ENCODE results near the gene DIO3. TPM values are rescaled to one million over a fixed set of nuclear protein-coding genes. Genes with fewer than 3 reads are reported as not detected.

The DIO3 gene
- total RNA-seq, 2 donors from 2014 or later: 0.55 TPM; not detected in 1

DNA sequence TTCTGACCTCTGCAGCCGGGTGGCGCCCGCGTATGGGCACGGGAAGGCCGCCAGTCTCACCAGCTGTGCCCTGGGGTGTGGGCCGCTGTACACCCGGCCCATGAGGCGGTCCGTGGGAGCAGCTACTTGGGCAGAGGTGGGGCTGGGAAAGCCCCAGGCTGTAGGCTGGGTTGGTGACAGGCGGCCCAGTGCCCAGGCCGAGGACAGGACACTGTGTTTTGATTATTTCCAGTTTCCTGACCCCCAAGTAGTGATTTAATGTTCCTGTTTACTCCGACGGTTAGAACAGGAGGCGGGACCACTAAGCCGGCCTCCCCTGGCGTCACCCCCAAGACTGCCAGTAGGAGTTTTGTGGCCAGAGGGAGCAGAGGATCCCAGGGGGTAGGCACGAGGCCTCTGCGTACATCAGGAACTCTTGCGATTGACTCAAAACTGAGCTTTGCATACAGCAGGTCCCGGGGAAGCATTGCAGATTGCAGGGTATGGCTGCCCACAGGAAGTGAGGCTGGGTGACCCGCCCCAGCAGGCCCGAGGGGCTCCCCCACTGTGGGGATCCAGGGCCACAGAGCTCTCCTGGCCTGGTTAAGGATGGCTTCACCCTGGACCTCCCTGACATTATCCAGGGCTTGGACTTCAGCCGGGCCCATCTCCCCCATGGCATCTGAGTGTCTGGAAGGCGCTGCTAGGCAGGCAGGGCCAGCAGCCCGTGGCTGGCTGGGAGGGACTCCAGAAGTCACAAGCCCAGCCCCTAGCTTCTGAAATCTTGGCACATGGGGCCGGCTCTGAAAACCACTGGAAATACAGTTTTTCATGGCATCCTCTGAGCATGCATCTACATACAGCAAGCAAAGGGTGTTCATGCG lies 42.5 kb upstream of the DIO3 start:
- Histone ChIP-seq H3K27me3 (no peaks in the 10 kb centered on the region), H3K4me1 (no peaks in the 10 kb centered on the region), H3K4me3 (no peak overlapping the region), H3K27ac (no peak overlapping the region), H3K9me3 (no peaks in the 10 kb centered on the region), H3K36me3 (no peaks in the 10 kb centered on the region)
- TF ChIP-seq, protein P1, sequence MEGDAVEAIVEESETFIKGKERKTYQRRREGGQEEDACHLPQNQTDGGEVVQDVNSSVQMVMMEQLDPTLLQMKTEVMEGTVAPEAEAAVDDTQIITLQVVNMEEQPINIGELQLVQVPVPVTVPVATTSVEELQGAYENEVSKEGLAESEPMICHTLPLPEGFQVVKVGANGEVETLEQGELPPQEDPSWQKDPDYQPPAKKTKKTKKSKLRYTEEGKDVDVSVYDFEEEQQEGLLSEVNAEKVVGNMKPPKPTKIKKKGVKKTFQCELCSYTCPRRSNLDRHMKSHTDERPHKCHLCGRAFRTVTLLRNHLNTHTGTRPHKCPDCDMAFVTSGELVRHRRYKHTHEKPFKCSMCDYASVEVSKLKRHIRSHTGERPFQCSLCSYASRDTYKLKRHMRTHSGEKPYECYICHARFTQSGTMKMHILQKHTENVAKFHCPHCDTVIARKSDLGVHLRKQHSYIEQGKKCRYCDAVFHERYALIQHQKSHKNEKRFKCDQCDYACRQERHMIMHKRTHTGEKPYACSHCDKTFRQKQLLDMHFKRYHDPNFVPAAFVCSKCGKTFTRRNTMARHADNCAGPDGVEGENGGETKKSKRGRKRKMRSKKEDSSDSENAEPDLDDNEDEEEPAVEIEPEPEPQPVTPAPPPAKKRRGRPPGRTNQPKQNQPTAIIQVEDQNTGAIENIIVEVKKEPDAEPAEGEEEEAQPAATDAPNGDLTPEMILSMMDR (IDR thresholded peaks at IDR 0.05): no peak
- peak; percentile 86 for DNase-seq (ENCODE audit: low spot score)

DNA sequence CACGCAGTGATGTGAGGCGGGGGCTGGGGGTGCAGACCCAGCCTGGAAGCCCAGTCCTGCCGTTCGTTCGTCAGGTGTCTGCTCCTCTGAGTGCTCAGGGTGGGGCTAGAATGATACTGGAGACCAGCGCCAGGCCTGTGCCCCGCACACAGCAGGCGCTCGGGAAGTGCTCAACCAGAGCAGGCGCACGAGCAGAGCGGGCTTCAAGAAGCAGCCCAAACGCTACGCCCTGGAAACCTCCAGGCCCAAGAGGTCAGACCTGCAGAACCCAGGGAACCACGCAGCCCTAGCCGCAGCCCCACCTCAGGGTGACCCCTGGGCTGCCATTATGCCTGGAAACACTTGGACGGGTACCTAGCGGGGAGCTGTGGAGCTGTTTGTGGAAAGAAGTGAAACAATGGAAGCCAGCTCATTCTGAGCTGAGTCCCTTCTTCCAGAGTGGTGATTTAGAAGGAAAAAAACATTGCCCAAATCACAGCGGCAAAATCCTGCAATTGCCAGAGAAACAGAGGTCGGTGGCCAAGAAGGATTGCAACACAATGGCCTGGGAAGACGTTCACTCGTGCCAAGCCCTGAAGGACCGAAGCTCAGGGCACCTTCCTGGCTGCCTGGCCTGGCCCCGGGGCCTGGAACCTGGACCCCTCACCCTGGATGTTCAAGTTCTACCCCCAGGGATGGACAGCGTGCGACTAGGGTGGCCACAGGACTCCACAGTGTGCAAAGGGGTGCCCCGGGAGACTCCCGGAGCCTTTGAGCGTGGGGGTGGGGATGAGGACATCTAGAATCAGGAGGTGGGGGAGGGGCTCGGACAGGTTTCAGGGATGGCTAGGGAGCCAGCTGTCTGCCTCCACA lies 40.4 kb upstream of the DIO3 start:
- Histone ChIP-seq H3K36me3 (no peaks in the 10 kb centered on the region), H3K4me3 (no peak overlapping the region), H3K4me1 (no peaks in the 10 kb centered on the region), H3K27ac (peak overlapping the region in 1 of 2 donors; percentile 23), H3K9me3 (no peaks in the 10 kb centered on the region), H3K27me3 (no peaks in the 10 kb centered on the region)
- TF ChIP-seq, protein P1 (IDR thresholded peaks at IDR 0.05): no peak
- DNase-seq (ENCODE audit: low spot score): peak; percentile 78

DNA sequence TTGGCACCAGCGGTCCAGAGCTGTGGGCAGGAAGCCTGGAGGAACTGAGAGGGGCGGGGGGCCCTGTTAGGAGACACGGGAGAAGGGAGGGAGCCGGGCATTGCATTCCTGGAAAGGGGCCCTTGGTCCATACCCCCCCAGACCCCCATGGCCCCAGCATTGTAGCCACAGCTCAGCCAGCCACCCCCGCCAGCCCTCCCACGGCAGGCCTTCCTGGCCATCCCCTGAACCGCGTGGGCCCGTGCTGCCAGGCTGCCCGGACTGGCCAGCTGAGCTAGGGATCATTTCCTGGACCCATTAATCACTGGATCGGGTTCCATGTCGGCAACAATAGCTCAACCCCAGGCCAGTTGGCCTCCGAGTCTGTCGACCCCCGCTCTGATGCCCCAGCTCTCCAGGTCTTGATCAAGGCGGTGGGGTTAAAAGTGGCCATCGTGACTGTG lies 39.8 kb upstream of the DIO3 start:
- H3K4me1 ChIP-seq: no peaks in the 10 kb centered on the region
- no peaks in the 10 kb centered on the region for H3K9me3 ChIP-seq
- TF ChIP-seq, protein P1 (IDR thresholded peaks at IDR 0.05): no peak
- no peak for DNase-seq (ENCODE audit: low spot score)
- no peak overlapping the region for H3K27ac ChIP-seq
- H3K36me3 ChIP-seq: no peaks in the 10 kb centered on the region
- no peak overlapping the region for H3K4me3 ChIP-seq
- no peaks in the 10 kb centered on the region for H3K27me3 ChIP-seq

DNA sequence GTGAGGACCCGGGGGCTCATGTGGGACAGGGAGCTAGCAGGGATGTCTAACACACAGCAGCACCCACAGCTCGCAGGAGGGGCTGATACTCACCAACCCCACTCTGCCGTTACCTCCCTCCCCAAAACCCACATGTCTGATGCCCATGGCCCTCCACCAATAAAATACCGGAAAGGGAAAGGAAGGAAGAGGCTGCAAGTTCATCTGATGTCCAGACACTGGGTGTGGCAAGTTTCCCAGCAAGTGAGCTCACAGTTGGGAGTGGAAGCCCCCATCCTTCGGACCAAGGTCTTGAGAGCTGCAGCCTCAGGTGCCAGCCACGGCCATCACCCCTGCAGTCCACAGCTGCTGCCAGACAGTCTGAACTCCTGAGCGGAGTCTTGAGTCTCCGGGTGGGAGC lies 39.3 kb upstream of the DIO3 start:
- H3K4me1 ChIP-seq: no peaks in the 10 kb centered on the region
- no peak overlapping the region for H3K4me3 ChIP-seq
- H3K36me3 ChIP-seq: no peaks in the 10 kb centered on the region
- H3K9me3 ChIP-seq: no peaks in the 10 kb centered on the region
- H3K27me3 ChIP-seq: no peaks in the 10 kb centered on the region
- TF ChIP-seq, protein P1 (IDR thresholded peaks at IDR 0.05): no peak
- H3K27ac ChIP-seq: no peak overlapping the region
- DNase-seq (ENCODE audit: low spot score): no peak

DNA sequence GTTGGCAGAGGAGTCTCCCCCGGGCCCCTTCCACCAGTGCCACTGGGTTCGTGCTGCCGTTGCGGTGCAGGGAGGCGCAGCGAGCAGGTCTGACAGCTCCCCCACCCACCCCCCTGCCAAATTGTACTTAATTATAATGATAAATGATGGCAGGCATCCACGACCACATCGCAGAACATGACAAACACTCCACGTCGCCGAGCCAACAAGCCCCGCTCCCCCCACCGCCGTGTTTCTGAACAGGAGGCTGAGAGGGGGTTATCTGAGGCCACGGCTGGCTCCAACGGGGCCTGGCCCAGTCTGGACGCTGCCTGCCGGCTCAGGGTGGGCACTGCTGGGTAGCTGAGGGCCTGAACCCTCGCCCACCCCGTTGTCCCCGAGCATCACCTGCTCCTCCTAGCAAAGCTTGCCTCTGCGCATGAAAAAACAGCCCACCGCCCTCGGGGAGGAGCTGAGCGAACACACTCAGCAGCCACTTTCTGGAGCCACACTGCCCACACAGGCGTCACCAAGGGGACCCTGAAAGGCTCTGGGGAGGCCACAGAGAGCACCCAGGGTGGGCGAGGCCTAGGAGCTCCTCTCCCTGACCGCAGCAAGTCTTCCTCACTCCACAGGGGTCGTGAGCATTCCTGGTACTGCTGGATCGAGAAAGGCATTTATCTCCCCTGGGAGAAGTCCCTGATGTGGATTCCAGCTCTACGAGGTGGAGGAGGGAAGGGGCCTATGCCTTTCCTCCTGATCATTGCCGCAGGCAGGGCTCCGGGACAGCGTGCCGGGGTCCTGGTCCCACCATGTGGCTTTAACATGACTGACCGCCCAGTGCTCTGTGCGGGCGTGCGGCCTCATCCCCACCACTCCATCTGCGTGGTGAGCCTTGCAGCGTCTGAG lies 35.4 kb upstream of the DIO3 start:
- TF ChIP-seq, protein P1 (IDR thresholded peaks at IDR 0.05): no peak
- H3K27me3 ChIP-seq: no peaks in the 10 kb centered on the region
- no peak overlapping the region for H3K27ac ChIP-seq
- H3K36me3 ChIP-seq: no peaks in the 10 kb centered on the region
- no peaks in the 10 kb centered on the region for H3K4me1 ChIP-seq
- H3K4me3 ChIP-seq: no peak overlapping the region
- no peaks in the 10 kb centered on the region for H3K9me3 ChIP-seq
- DNase-seq (ENCODE audit: low spot score): no peak
